ENCODE data around the gene SMARCE1.

Gene SMARCE1

GRCh38 chr17:40678902-40679522, 31.4 kb upstream of the SMARCE1 start:
- Histone ChIP-seq H3K79me2 (ENCODE audit: low read length) (no peaks in the 10 kb centered on the region), H3K27me3 (replicated peaks; ENCODE audit: insufficient read depth, low read length) (no peaks in the 10 kb centered on the region), H3K9me2 (replicated peaks; ENCODE audit: insufficient read depth, low read length) (no peaks in the 10 kb centered on the region), H3K9ac (ENCODE audit: low read length) (no peak overlapping the region), H2AFZ (ENCODE audit: low read length) (no peak overlapping the region), H3F3A (ENCODE audit: insufficient read depth, low read length) (no peaks in the 10 kb centered on the region), H3K27ac (ENCODE audit: low read length) (no peak overlapping the region), H3K4me3 (ENCODE audit: low read length) (no peak overlapping the region), H3K4me2 (ENCODE audit: low read depth, low read length) (no peak overlapping the region), H3K4me1 (ENCODE audit: low read length) (0 out of 2 replicates have a peak, but pooled peaks cover 5% of the 10 kb centered on the region), H3K9me3 (replicated peaks; ENCODE audit: insufficient read depth, low read length) (no peaks in the 10 kb centered on the region), H4K20me1 (ENCODE audit: insufficient read depth, low read length) (no peaks in the 10 kb centered on the region), H3K36me3 (replicated peaks; ENCODE audit: insufficient read depth, low read length) (no peaks in the 10 kb centered on the region)
- peak; percentile 16 for DNase-seq
- TF ChIP-seq CTCF (IDR thresholded peaks at IDR 0.05; ENCODE audit: low read length) = no peak
- TF ChIP-seq EZH2 (optimal IDR thresholded peaks at IDR 0.05; ENCODE audit: low read depth, low read length) = no peak
- TF ChIP-seq EZH2phosphoT487 (IDR thresholded peaks at IDR 0.05; ENCODE audit: low read length) = no peak

DNA sequence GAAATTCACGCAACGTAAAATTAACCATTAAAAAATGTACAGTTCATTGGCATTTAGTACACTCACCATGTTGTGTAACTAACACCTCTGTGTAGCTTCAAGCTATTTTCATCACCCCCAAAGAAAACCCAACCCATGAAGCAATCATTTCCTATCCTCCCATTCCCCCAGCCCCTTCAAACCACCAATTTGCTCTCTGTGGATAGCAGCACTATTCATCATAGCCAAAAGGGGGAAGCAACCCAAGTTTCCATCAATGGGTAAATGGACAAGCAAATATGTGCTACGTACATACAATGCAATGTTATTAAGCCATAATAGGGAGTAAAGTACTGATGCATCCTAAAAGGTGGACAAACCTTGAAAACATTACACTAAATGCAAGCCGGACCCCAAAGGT, 28.3 kb upstream of the SMARCE1 start:
- Histone ChIP-seq H2AFZ (ENCODE audit: low read length) (no peak overlapping the region), H3K9me2 (replicated peaks; ENCODE audit: insufficient read depth, low read length) (no peaks in the 10 kb centered on the region), H4K20me1 (ENCODE audit: insufficient read depth, low read length) (no peaks in the 10 kb centered on the region), H3K4me1 (ENCODE audit: low read length) (0 out of 2 replicates have a peak, but pooled peaks cover 5% of the 10 kb centered on the region), H3K36me3 (replicated peaks; ENCODE audit: insufficient read depth, low read length) (no peaks in the 10 kb centered on the region), H3K9ac (ENCODE audit: low read length) (no peak overlapping the region), H3K4me2 (ENCODE audit: low read depth, low read length) (no peak overlapping the region), H3K9me3 (replicated peaks; ENCODE audit: insufficient read depth, low read length) (no peaks in the 10 kb centered on the region), H3F3A (ENCODE audit: insufficient read depth, low read length) (no peaks in the 10 kb centered on the region), H3K27ac (ENCODE audit: low read length) (no peak overlapping the region), H3K4me3 (ENCODE audit: low read length) (no peak overlapping the region), H3K79me2 (ENCODE audit: low read length) (no peaks in the 10 kb centered on the region), H3K27me3 (replicated peaks; ENCODE audit: insufficient read depth, low read length) (no peaks in the 10 kb centered on the region)
- no peak for TF ChIP-seq CTCF (IDR thresholded peaks at IDR 0.05; ENCODE audit: low read length)
- no peak for TF ChIP-seq EZH2phosphoT487 (IDR thresholded peaks at IDR 0.05; ENCODE audit: low read length)
- TF ChIP-seq EZH2 (optimal IDR thresholded peaks at IDR 0.05; ENCODE audit: low read depth, low read length) = no peak
- no peak for DNase-seq

GRCh38 chr17:40672654-40673053, 25.0 kb upstream of the SMARCE1 start:
- Histone ChIP-seq H3K4me2 (ENCODE audit: low read depth, low read length) (no peak overlapping the region), H3K27me3 (replicated peaks; ENCODE audit: insufficient read depth, low read length) (no peaks in the 10 kb centered on the region), H3K79me2 (ENCODE audit: low read length) (no peaks in the 10 kb centered on the region), H3K9me2 (replicated peaks; ENCODE audit: insufficient read depth, low read length) (no peaks in the 10 kb centered on the region), H3K4me1 (ENCODE audit: low read length) (no peaks in the 10 kb centered on the region), H3K9me3 (replicated peaks; ENCODE audit: insufficient read depth, low read length) (no peaks in the 10 kb centered on the region), H3K4me3 (ENCODE audit: low read length) (no peak overlapping the region), H3K36me3 (replicated peaks; ENCODE audit: insufficient read depth, low read length) (no peaks in the 10 kb centered on the region), H4K20me1 (ENCODE audit: insufficient read depth, low read length) (no peaks in the 10 kb centered on the region), H3K27ac (ENCODE audit: low read length) (no peak overlapping the region), H3K9ac (ENCODE audit: low read length) (no peak overlapping the region), H2AFZ (ENCODE audit: low read length) (no peak overlapping the region), H3F3A (ENCODE audit: insufficient read depth, low read length) (no peaks in the 10 kb centered on the region)
- DNase-seq = no peak
- TF ChIP-seq CTCF (IDR thresholded peaks at IDR 0.05; ENCODE audit: low read length) = no peak
- no peak for TF ChIP-seq EZH2phosphoT487 (IDR thresholded peaks at IDR 0.05; ENCODE audit: low read length)
- TF ChIP-seq EZH2 (optimal IDR thresholded peaks at IDR 0.05; ENCODE audit: low read depth, low read length) = no peak

Measured in MM.1S (cell line).